ENCODE data around the gene MANEA.
A peak's percentile ranks its signal among the peaks of the same experiment; 100 is the strongest.
"Not testable (repeated sequence)": the region's sequence is repeated elsewhere in the genome, so short reads cannot be mapped to it uniquely, and the experiment has no call there.

The MANEA gene

DNA sequence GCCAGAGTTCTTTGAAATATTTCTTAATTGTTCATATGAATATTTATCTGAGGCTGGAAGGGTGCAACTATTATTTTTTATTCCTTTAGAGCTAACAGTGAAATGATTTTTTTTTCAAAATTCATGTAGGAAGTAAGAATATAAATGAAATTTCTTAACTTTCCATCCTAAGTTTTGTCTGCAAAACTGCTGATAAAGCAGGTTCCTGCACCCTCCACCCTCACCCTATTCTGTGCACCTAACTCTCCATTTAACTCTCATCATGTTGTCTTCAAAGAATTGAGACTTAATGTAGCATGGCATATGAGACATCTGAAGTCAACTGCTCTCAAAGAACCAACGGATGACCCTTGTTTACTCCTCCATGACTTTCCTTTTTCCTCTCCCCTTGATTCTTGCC lies 23.5 kb upstream of the MANEA start:
- H3K27ac Mint-ChIP-seq, result no peak overlapping the region
- no peaks in the 10 kb centered on the region for H3K27me3 Mint-ChIP-seq (ENCODE audit: low read depth)
- no peak overlapping the region for H3K4me3 Mint-ChIP-seq
- no peaks in the 10 kb centered on the region for H3K36me3 Mint-ChIP-seq (ENCODE audit: low read depth)
- H3K9me3 Mint-ChIP-seq, result no peaks in the 10 kb centered on the region
- TF ChIP-seq, protein P1, sequence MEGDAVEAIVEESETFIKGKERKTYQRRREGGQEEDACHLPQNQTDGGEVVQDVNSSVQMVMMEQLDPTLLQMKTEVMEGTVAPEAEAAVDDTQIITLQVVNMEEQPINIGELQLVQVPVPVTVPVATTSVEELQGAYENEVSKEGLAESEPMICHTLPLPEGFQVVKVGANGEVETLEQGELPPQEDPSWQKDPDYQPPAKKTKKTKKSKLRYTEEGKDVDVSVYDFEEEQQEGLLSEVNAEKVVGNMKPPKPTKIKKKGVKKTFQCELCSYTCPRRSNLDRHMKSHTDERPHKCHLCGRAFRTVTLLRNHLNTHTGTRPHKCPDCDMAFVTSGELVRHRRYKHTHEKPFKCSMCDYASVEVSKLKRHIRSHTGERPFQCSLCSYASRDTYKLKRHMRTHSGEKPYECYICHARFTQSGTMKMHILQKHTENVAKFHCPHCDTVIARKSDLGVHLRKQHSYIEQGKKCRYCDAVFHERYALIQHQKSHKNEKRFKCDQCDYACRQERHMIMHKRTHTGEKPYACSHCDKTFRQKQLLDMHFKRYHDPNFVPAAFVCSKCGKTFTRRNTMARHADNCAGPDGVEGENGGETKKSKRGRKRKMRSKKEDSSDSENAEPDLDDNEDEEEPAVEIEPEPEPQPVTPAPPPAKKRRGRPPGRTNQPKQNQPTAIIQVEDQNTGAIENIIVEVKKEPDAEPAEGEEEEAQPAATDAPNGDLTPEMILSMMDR (IDR thresholded peaks at IDR 0.05; ENCODE audit: unreplicated experiment in 3 of 3), result no peak
- no peaks in the 10 kb centered on the region for H3K4me1 Mint-ChIP-seq

DNA sequence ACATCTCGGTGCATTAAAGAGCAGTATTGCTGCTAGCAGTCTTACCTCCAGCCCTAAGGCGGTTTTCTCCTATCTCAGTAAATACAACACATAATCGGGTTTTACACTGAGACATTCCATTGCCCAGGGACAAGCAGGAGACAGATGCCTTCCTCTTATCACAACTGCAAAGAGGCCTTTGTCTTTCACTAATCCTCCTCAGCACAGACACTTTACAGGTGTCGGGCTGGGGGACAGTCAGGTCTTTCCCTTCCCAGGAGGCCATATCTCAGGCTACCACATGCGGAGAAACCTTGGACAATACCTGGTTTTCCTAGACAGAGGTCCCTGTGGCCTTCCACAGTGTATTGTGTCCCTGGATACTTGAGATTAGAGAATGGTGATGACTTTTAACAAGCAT lies 16.4 kb upstream of the MANEA start:
- H3K4me3 Mint-ChIP-seq; H3K36me3 Mint-ChIP-seq (ENCODE audit: low read depth); H3K4me1 Mint-ChIP-seq; H3K27me3 Mint-ChIP-seq (ENCODE audit: low read depth); H3K9me3 Mint-ChIP-seq; H3K27ac Mint-ChIP-seq: not testable (repeated sequence)

DNA sequence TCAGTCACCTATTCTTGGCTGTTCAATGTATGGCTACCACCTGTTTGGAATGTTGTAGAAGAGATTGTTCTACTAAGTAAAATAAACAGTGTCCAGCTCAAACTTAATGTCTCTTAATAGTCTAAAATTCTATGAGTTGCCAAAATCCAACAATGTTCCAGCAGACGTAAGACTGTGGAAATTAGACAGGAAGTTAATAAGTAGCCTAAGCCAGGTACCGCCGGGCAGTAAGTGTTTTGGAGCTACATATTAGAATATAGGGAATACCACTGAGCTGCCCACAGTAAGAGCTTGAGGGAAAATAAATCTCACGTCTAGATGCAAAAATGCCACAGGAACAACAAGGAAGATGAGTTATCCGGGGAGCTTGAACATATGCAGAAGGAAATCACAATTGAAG lies 7.8 kb upstream of the MANEA start:
- Mint-ChIP-seq H3K4me1 (peaks cover 5% of the 10 kb centered on the region), H3K27ac (no peak overlapping the region), H3K27me3 (ENCODE audit: low read depth) (no peaks in the 10 kb centered on the region), H3K36me3 (ENCODE audit: low read depth) (no peaks in the 10 kb centered on the region), H3K4me3 (no peak overlapping the region), H3K9me3 (no peaks in the 10 kb centered on the region)
- TF ChIP-seq, protein P1 (IDR thresholded peaks at IDR 0.05; ENCODE audit: unreplicated experiment in 3 of 3), result no peak

DNA sequence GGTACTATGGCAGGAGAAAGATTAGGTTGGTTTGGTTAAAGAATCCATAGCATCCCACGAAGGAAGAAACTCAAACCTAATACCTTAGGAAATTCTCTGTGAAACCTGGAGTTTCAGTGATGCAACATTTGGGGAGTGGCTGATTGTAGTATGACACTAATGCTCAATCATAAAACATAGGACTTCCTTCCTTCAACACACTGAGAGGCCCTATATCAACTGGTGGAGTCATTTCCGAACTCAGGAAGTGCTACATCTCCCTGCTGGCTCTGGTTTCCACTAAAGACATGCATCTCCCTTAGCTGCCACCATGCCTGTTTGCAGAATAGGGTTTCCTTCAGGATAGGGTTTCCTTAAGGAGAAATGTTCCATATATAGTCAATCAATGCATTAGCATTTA lies 5.2 kb upstream of the MANEA start:
- TF ChIP-seq, protein P1 (IDR thresholded peaks at IDR 0.05; ENCODE audit: unreplicated experiment in 3 of 3), result no peak
- H3K9me3 Mint-ChIP-seq, result no peaks in the 10 kb centered on the region
- peaks cover 23% of the 10 kb centered on the region for H3K4me1 Mint-ChIP-seq
- H3K36me3 Mint-ChIP-seq (ENCODE audit: low read depth), result no peaks in the 10 kb centered on the region
- no peaks in the 10 kb centered on the region for H3K27me3 Mint-ChIP-seq (ENCODE audit: low read depth)
- no peak overlapping the region for H3K4me3 Mint-ChIP-seq
- no peak overlapping the region for H3K27ac Mint-ChIP-seq

DNA sequence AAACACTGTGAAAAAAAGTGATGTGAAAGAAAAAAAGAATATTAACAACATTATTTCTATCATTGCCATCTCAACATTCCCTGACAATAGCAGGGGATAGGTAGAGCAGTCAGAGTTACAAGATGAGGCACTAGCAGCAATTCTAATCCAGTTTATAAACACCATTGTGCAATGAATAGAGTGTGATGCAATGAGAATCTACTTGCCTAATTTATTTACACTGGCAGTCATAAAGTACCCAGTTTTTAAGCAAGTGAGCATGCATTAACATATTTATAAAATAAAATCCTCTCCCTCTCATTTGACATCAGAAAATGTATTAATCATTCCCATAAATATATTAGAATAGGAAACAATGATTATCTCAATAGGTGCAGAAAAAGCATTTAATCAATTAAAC lies 2.5 kb upstream of the MANEA start:
- Mint-ChIP-seq H3K9me3 (no peaks in the 10 kb centered on the region), H3K4me3 (peak overlapping the region in 2 of 3 experiments; percentile 96 to 98), H3K27me3 (ENCODE audit: low read depth) (no peaks in the 10 kb centered on the region), H3K4me1 (peaks cover 29% of the 10 kb centered on the region), H3K36me3 (ENCODE audit: low read depth) (no peaks in the 10 kb centered on the region), H3K27ac (no peak overlapping the region)
- TF ChIP-seq, protein P1 (IDR thresholded peaks at IDR 0.05; ENCODE audit: unreplicated experiment in 3 of 3), result no peak

DNA sequence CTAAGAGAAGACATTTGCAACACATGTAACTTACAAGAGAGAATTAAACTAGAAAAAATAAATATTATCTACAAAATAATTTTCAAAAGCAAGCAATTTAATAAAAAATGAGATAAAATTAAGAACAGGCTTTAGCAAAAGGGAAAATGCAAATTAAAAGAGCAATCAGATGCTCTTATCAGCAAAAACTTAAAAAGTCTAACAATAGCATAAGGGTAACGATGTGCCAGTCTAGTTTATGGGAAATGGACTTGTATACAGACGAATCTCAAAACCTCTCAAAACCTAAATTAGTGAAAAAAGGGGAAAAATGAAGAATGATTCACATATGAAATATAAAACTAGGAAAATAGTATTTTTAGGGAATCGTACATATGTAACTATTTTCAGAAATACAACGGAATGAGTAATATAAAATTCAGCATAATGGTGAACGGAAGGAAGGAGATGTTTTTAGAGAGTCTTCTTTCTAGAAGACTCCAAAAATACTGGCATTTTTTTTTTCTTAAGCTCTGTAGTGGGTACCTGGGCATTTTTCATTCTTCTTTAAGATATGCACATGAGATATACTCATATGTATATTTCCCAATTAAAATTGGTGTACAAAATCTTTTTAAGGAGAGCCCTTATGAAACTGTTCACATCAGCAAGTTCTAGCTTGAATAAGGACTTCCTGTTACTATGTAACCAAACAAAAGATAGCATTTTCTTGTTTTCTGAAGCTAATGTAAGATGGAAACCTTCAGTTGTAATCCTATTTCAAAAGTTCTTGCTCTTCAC lies 927 bp upstream of the MANEA start:
- Mint-ChIP-seq H3K27me3 (ENCODE audit: low read depth) (no peaks in the 10 kb centered on the region), H3K4me1 (peaks cover 28% of the 10 kb centered on the region), H3K27ac (peak overlapping the region; percentile 96 to 100 (median 98)), H3K4me3 (peak overlapping the region; percentile 96 to 100 (median 98)), H3K36me3 (ENCODE audit: low read depth) (no peaks in the 10 kb centered on the region), H3K9me3 (no peaks in the 10 kb centered on the region)
- TF ChIP-seq, protein P1 (IDR thresholded peaks at IDR 0.05; ENCODE audit: unreplicated experiment in 3 of 3), result no peak

All from nephron (organoid).